Measurements from ENCODE around the gene BTBD16. TPM values are rescaled to one million over a fixed set of nuclear protein-coding genes. Genes with fewer than 3 reads are reported as not detected.

Gene BTBD16
- total RNA-seq, 2 donors from 2014 or later = not detected

- DNase-seq (ENCODE audit: low spot score) (no peak), ATAC-seq (no peak)
- H3K4me1 Mint-ChIP-seq (ENCODE audit: low read depth in 2 of 2) = no peaks in the 10 kb centered on the region
- peaks cover 27 to 31% of the 10 kb centered on the region in 2 donors for H3K27me3 Mint-ChIP-seq
- H3K9me3 Mint-ChIP-seq = no peaks in the 10 kb centered on the region
- no peaks in the 10 kb centered on the region for H3K36me3 Mint-ChIP-seq
- no peak overlapping the region for H3K4me3 Mint-ChIP-seq
- no peak overlapping the region for H3K27ac Mint-ChIP-seq
Measured at GRCh38 chr10:122331615-122332446, 60.7 kb downstream of the BTBD16 start.

GRCh38 chr10:122333037-122333436, 61.9 kb downstream of the BTBD16 start:
- DNase-seq (ENCODE audit: low spot score) = no peak

GRCh38 chr10:122336332-122336731, 65.2 kb downstream of the BTBD16 start:
- no peaks in the 10 kb centered on the region for H3K9me3 Mint-ChIP-seq
- ATAC-seq (no peak), DNase-seq (ENCODE audit: low spot score) (no peak)
- H3K4me1 Mint-ChIP-seq (ENCODE audit: low read depth in 2 of 2) = no peaks in the 10 kb centered on the region
- H3K27me3 Mint-ChIP-seq = peaks cover 18 to 20% of the 10 kb centered on the region in 2 donors
- H3K36me3 Mint-ChIP-seq = no peaks in the 10 kb centered on the region
- H3K4me3 Mint-ChIP-seq = no peak overlapping the region
- no peak overlapping the region for H3K27ac Mint-ChIP-seq

More at GRCh38 chr10:122333037-122333436, 61.9 kb downstream of the BTBD16 start:
- Mint-ChIP-seq H3K4me3 (no peak overlapping the region), H3K27ac (no peak overlapping the region), H3K9me3 (no peaks in the 10 kb centered on the region), H3K36me3 (no peaks in the 10 kb centered on the region), H3K27me3 (peaks cover 27 to 31% of the 10 kb centered on the region in 2 donors), H3K4me1 (ENCODE audit: low read depth in 2 of 2) (no peaks in the 10 kb centered on the region)
- ATAC-seq = peak in 1 of 2 donors; percentile 73

DNA sequence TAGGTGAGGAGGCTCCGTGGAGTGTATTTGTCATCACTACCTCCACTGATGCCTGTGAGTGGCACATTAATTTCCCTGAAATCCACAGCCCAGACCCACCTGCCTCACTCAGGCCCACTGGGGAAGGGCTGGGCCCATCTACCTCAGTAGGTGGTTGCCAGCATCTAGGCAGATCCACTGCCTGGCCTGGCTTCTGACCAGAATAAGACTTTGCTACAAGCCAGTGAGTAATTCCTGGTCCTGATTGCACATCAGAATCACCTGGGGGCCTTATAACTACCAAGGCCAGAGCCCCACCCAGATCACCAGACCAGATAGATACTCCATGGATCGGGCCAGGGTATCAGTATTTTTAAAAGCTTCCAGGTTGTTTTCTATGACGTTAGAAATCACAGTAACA, 65.9 kb downstream of the BTBD16 start:
- H3K27ac Mint-ChIP-seq = no peak overlapping the region
- no peak overlapping the region for H3K4me3 Mint-ChIP-seq
- H3K36me3 Mint-ChIP-seq = no peaks in the 10 kb centered on the region
- peaks cover 12 to 13% of the 10 kb centered on the region in 2 donors for H3K27me3 Mint-ChIP-seq
- no peak for ATAC-seq
- DNase-seq (ENCODE audit: low spot score) = no peak
- no peaks in the 10 kb centered on the region for H3K4me1 Mint-ChIP-seq (ENCODE audit: low read depth in 2 of 2)
- no peaks in the 10 kb centered on the region for H3K9me3 Mint-ChIP-seq

DNA sequence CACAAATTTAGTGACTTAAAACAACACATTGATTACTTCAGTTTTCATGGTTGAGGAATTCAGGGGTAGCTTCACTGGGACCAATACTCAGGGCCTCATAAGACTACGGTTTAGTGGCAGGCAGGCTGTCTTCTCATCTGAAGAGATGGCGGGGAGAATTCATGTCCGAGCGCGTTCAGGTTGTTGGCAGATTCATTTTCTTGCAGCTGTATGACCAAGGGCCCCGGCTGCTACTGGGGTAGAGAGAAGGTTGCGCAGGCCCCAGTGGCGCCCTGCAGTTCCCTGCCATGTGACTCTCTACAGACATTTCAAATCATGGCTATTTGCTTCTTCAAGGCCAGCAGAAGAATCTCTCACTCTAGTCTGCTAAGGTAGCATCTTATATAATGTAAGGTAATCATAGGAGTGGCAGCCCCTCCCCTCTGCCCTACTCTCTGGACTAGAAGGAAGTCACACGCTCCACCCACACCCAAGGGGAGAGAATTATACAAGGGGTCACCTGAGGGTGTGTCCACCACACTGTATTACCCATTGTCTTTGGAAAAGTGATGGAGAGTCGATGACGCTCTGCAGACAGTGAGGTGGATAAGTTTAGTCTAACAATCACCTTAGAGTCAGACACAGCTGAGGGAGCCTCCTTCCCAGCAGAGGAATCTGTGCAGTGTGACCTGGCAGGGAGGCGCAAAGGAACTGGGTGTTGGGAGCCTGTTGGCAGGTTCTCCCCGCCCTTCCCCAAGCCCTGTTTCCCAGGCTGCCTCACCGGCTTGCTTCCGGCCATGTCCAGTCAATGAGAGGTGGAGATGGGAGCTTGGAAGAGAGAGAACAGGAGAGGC, 67.7 kb downstream of the BTBD16 start:
- Mint-ChIP-seq H3K27me3 (peaks cover 7 to 9% of the 10 kb centered on the region in 2 donors), H3K27ac (no peak overlapping the region), H3K9me3 (no peaks in the 10 kb centered on the region), H3K36me3 (no peaks in the 10 kb centered on the region), H3K4me1 (ENCODE audit: low read depth in 2 of 2) (peaks cover 0 to 2% of the 10 kb centered on the region in 2 donors), H3K4me3 (no peak overlapping the region)
- DNase-seq (ENCODE audit: low spot score) (no peak), ATAC-seq (no peak)

GRCh38 chr10:122341141-122341810, 70.2 kb downstream of the BTBD16 start:
- Mint-ChIP-seq H3K27me3 (peaks cover 0 to 2% of the 10 kb centered on the region in 2 donors), H3K27ac (no peak overlapping the region), H3K36me3 (no peaks in the 10 kb centered on the region), H3K4me1 (ENCODE audit: low read depth in 2 of 2) (peaks cover 0 to 2% of the 10 kb centered on the region in 2 donors), H3K9me3 (no peaks in the 10 kb centered on the region), H3K4me3 (no peak overlapping the region)
- ATAC-seq (no peak), DNase-seq (ENCODE audit: low spot score) (no peak)

GRCh38 chr10:122342293-122343134, 71.4 kb downstream of the BTBD16 start:
- H3K27ac Mint-ChIP-seq = peak overlapping the region in 1 of 2 donors; percentile 39
- H3K4me1 Mint-ChIP-seq (ENCODE audit: low read depth in 2 of 2) = peaks cover 0 to 2% of the 10 kb centered on the region in 2 donors
- H3K36me3 Mint-ChIP-seq = no peaks in the 10 kb centered on the region
- ATAC-seq (peak; percentile 44 to 52), DNase-seq (ENCODE audit: low spot score) (no peak)
- H3K9me3 Mint-ChIP-seq = no peaks in the 10 kb centered on the region
- H3K4me3 Mint-ChIP-seq = no peak overlapping the region
- peaks cover 0 to 2% of the 10 kb centered on the region in 2 donors for H3K27me3 Mint-ChIP-seq

DNA sequence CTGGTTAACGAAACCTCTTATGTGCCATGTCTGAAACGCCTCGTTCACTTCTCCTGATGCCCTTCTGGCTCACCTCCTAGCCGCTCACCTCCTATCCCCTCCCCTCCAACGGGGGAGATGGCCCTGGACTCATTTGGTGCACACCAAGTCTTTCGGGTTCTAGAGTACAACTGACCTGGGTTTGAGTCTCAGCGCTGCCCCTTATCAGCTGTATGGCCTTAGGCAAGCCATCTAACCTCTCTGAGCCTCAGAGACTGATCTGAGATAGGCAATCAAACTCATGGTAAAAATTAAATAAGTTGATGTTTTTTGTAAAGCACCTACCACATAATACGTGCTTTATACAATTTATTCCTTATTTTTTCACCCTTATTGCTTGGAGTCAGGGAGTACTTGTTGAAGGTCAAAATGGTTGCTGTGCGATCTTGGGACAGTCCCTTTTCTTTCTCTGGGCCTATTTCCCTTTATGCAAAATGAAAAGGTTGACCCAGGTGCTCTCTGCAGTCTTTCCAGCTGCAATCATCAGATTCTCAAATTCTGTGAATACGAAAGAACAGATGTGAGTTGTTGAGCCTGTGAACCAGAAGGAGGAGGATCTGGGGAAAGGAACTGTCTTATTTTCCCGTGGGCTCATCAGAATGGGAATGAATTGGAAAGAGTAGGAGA, 72.2 kb downstream of the BTBD16 start:
- no peak for ATAC-seq
- H3K27me3 Mint-ChIP-seq = peaks cover 0 to 2% of the 10 kb centered on the region in 2 donors
- no peak for DNase-seq (ENCODE audit: low spot score)
- H3K9me3 Mint-ChIP-seq = no peaks in the 10 kb centered on the region
- no peak overlapping the region for H3K4me3 Mint-ChIP-seq
- no peak overlapping the region for H3K27ac Mint-ChIP-seq
- peaks cover 0 to 2% of the 10 kb centered on the region in 2 donors for H3K4me1 Mint-ChIP-seq (ENCODE audit: low read depth in 2 of 2)
- H3K36me3 Mint-ChIP-seq = no peaks in the 10 kb centered on the region

DNA sequence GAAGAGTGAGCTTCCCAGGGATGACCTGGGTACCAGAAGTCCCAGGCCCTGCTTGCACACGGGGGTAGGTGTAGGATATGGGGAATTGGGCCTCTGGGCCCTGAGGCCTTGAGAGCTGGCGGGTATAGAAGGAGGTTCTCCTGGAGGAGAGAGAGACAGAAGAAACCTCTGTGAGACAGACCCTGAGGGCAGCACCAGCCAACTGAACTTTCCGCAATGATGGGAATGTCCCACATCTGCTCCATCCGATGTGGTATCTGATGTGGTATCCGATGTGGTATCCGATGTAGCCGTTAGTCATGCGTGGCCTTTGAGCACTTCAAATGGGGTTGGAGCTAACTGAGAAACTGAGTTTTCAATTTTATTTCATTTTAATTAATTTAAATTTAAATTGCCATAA, 72.8 kb downstream of the BTBD16 start:
- peaks cover 0 to 2% of the 10 kb centered on the region in 2 donors for H3K4me1 Mint-ChIP-seq (ENCODE audit: low read depth in 2 of 2)
- H3K27ac Mint-ChIP-seq = no peak overlapping the region
- no peak for DNase-seq (ENCODE audit: low spot score)
- H3K4me3 Mint-ChIP-seq = no peak overlapping the region
- peaks cover 0 to 2% of the 10 kb centered on the region in 2 donors for H3K27me3 Mint-ChIP-seq
- H3K36me3 Mint-ChIP-seq = no peaks in the 10 kb centered on the region
- H3K9me3 Mint-ChIP-seq = no peaks in the 10 kb centered on the region
- no peak for ATAC-seq

- Mint-ChIP-seq H3K36me3 (no peaks in the 10 kb centered on the region), H3K27ac (peak overlapping the region in 1 of 2 donors; percentile 50), H3K4me3 (no peak overlapping the region), H3K9me3 (no peaks in the 10 kb centered on the region), H3K27me3 (peaks cover 0 to 2% of the 10 kb centered on the region in 2 donors), H3K4me1 (ENCODE audit: low read depth in 2 of 2) (peaks cover 0 to 2% of the 10 kb centered on the region in 2 donors)
- no peak for ATAC-seq
- no peak for DNase-seq (ENCODE audit: low spot score)
Measured at GRCh38 chr10:122344741-122345258, 73.7 kb downstream of the BTBD16 start.

GRCh38 chr10:122346326-122346950, 75.3 kb downstream of the BTBD16 start:
- Mint-ChIP-seq H3K36me3 (no peaks in the 10 kb centered on the region), H3K27ac (no peak overlapping the region), H3K9me3 (no peaks in the 10 kb centered on the region), H3K4me1 (ENCODE audit: low read depth in 2 of 2) (peaks cover 0 to 2% of the 10 kb centered on the region in 2 donors), H3K4me3 (no peak overlapping the region), H3K27me3 (no peaks in the 10 kb centered on the region)
- ATAC-seq (no peak), DNase-seq (ENCODE audit: low spot score) (no peak)
